HG03108 (cell line): ENCODE data around the gene DNAH8.
"Not testable (repeated sequence)": the region's sequence is repeated elsewhere in the genome, so short reads cannot be mapped to it uniquely, and the experiment has no call there.

Source experiments
- ATAC-seq: cut with Tn5 transposase; IDR thresholded peaks from one replicate; pipeline ENCODE4 v1.9.1; 2021; ENCODE audit warnings: moderate library complexity; ENCODE audit not compliant: unreplicated experiment

The DNAH8 gene

GRCh38 chr6:38897507-38897906 is 182.4 kb downstream of the DNAH8 start:
- no peak for ATAC-seq

DNA sequence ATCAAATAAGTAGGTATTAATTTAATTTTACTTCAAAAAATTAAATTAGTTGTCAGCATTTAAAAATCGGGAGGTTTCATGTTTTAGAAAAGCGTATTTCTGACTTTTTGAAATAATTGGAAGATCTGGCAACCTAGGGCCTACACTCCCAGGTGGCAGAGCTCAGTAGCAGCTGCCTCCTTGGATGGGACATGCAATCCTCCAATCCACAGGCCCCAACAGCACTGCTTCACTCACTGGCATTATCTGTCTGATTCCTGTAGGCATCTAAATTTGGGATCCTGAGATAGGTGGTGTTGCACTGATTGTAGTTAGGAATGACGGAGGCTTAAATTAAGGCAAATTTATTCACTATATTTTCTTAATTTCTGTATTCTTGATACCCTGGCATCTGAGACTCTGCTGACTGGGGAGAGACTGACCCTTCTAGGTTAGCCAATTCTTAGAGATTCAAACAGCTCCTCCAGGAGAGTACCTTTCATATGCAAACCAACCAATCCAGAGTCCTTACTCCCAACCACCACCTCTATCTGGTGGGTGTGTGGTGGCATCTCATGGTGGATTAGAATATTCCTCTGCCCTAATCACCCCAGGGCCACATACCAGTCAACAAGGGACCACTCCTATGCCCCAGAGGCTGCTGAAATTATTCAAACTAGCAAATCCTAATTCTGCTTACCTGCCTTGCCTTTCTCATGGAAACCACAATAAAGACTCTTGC is 186.9 kb downstream of the DNAH8 start:
- ATAC-seq = no peak

DNA sequence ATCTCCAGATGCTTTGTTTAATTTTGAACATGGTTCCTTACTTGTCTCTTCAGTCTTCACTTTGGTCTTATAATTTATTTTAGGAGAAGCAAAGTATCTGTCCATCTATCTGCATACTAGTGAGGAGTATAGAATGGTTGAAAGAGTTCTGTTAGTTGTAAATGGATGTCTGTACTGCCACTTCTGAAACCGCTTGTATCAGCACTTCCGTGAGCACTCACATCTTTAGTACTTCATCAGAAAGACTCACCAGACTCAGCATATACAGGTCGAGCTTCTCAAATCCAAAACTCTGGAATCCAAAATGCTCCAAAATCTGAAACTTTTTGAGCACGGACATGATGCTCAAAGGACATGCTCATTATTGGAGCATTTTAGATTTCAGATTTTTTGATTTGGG is 191.5 kb downstream of the DNAH8 start:
- no peak for ATAC-seq

DNA sequence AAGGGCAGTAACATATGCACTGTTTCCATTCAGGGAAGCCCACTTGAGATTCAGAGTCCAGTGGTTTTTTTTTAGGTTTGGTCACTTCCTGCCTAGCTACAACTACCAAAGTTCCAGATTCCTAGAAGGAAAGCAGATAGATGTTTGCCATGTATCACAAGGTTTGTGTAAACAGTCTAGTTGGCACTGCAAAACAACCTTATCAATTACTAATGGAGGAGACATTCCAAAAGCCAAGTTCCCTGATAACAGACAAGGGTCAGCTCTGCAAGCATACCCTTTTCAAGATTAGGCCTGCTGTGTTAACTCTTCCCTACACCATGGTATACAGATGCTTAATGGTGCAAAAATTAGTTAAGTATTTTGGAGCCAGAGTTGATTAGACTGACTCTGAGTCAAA is 192.2 kb downstream of the DNAH8 start:
- no peak for ATAC-seq

GRCh38 chr6:38909015-38909730 is 194.1 kb downstream of the DNAH8 start:
- ATAC-seq = no peak

DNA sequence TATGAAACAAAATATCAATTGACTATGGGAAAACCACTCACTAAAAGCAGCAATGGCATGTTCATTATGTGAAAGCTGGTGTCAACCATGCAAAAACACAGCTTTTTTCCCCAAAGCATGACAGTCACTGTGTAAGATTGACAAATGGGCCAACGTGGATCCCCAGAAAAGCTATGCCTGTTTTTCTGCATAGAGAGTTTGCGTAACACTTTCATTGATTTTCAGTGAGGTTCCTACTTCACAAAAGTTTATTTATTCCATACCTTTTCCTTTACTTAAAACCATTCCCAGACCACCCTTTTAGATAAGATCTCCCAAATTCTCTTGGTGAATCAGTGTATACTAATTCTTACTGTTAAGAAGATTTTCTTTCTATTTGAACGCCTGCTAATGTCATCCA is 195.1 kb downstream of the DNAH8 start:
- ATAC-seq = no peak

DNA sequence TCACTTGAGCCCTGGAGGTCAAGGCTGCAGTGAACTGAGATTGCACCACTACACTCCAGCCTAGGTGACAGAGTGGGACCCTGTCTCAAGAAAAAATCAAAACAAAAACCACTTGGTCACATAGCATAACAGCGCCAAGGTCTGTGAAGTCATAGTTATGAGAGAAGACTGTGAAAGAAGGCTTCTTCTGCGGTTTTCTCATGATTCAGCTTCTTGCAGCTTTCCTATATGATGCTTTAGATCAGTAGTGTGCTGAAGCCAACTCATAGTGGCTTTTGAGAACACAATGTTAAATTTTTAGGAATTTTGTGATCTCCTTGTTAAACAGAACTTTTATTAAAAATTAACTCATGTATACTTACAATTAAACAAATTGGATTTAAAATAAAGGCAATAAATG is 197.3 kb downstream of the DNAH8 start:
- ATAC-seq = no peak

DNA sequence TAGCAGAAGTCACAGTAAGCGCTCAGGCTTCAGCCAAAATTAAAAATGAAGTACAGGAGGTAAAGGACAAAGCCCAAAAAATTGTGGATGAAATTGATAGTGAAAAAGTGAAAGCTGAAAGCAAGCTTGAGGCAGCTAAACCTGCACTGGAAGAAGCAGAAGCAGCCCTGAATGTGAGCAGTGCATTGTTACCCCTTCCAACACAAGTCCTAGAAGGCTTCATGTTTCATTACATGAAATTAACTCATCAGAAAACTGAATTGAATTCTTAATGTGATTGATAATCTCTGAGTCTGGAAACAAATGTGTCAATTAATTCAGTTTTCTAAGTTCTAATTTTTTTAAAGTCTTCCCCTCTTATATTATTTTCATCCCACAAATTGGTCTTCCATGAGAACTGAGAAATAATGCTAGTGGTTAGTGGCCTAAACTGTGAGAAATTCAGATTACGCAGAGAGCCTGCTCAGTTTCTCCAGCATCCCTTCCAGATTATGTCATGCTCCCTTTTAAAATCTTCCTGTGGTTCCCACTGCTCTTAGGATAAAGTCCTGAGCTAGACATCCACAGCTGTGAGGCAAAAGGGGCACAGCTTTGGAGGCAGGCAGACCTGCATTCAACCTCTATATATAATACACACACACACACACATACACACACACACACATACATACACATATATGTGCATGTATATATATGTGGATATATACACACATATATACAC is 200.3 kb downstream of the DNAH8 start:
- ATAC-seq = no peak

- ATAC-seq = not testable (repeated sequence)
Measured at GRCh38 chr6:38921540-38921939, 206.4 kb downstream of the DNAH8 start.

DNA sequence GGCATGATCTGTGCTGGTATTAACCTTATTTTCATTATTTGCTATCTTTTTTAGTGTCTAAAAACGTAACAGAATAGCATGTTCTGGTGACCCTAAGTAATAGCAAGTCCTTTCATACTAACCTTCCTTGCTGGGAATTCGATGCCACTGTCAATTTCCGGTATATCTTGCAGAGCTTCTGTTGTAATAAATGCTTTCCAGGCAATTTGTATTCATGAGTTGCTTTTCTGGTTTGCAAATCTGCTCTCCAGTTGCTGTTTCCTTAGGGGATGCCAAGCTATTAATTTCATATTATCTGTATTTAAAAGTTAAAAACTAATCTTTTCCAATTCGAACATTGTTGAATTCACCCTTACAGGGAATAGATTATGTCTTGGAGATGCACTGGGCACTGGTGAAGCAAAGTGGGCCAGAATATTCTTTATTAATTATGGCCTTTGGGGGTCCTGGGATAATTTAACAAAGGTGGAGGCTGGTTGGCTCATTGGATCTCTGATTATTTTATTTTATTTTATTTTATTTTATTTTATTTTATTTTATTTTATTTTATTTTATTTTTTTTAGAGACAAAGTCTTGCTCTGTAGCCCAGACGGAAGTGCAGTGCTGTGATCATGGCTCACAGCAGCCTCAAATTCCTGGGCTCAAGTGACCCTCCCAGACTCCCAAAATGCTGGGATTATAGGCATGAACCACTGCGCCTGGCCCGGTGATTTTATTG is 209.8 kb downstream of the DNAH8 start:
- no peak for ATAC-seq

- no peak for ATAC-seq
Measured at GRCh38 chr6:38929560-38929959, 214.4 kb downstream of the DNAH8 start.

DNA sequence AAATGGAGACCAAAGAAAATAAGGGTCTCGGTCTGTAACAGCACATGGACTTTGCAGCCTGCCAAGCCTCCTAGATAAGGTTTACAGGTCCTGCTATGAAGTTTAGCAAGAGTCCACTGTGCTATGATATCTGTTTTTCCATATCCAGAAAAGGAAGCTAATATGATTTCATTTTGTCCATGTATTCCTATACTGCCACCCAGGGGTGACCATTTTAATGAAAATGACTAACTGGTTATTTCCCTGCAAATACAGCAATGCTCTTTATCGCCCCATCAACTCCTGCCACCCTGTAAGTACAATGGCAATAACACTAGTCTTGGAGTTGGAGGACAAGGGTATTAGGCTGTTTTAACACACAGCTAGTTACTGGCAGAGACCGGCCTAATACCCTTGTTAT is 218.3 kb downstream of the DNAH8 start:
- ATAC-seq = no peak

- ATAC-seq = no peak
Measured at GRCh38 chr6:38935051-38935450, 219.9 kb downstream of the DNAH8 start.

GRCh38 chr6:38937839-38938613 is 222.9 kb downstream of the DNAH8 start:
- no peak for ATAC-seq

DNA sequence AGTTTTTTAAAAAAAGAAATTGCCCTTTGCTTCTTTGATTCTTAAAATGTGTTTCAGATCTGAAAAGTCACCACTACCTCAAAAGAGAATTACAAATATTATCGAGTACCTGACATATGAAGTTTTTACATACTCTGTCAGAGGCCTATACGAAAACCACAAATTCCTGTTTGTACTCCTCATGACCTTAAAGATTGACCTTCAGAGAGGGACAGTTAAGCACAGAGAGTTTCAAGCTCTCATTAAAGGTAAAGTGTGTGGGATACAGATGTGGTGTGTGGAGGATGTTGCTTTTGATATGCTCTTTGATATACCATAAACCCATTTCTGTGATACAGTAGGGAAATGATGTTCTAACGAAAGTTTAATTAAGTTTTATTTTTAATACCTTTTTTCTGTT is 223.6 kb downstream of the DNAH8 start:
- no peak for ATAC-seq

- ATAC-seq = no peak
Measured at GRCh38 chr6:38942442-38942841, 227.3 kb downstream of the DNAH8 start.

DNA sequence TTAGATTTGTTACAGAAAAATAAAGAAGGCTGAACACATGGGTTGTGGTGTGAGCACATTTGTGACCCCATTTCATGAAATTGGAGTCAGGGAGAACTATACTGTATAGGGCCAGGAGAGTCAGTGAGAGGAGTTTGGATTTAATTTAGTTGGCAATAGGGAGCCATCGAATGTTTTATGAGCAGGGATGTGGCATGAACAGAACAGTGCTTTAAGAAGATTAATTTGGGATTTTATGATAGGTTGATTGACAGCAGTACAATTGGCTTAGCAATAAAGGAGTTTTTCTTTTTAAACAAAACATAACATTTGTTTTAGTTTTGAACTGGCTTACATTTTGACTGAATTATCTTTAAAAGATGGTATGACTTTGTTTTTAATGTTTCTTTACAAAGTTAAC is 227.9 kb downstream of the DNAH8 start:
- ATAC-seq = no peak

DNA sequence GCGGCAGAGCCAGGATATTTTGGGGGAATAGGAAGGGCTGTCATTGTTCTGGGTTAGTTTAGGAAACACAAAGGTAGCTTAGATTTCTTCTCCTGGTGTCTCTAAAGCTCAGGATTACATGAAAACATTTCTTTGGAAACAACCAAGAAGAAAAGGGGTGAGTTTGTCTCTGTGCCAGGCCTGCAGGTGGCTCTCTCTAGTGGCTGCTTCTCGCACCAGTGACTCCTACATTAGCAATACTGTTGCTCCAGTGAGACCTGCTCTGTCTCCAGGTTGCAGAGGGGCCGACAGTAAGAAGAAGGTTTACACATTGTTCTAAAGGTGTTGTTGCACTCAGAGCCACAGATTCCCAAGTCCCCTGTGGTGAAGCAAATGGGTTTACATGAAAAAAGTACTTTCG is 228.9 kb downstream of the DNAH8 start:
- no peak for ATAC-seq

DNA sequence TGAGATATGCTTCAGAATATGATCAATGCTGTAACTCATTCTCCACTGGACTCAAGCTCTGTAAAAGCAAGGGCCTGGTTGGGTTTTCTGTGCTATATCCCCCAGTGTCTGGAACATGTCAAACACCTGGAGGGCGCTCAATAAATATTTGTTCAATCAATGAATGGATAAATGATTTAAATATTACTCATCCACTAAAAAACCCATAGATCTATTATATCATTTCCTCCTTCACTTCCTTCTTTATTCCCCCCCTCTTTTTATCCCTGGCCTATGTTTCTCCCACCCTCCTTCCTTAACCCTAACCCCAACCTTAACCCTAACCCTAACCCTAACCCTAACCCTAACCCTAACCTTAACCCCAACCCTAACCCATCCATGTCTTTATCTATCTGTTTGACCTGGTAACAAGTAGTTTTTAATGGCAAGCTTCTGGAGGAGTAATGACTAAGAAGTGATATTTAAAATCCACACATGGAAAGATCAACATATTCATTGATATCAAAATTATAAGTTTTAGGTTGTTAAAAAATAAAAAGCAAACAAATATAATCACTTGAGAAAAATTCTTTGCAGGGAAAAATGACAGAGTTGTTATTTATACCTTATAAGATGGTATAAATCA is 229.7 kb downstream of the DNAH8 start:
- no peak for ATAC-seq

DNA sequence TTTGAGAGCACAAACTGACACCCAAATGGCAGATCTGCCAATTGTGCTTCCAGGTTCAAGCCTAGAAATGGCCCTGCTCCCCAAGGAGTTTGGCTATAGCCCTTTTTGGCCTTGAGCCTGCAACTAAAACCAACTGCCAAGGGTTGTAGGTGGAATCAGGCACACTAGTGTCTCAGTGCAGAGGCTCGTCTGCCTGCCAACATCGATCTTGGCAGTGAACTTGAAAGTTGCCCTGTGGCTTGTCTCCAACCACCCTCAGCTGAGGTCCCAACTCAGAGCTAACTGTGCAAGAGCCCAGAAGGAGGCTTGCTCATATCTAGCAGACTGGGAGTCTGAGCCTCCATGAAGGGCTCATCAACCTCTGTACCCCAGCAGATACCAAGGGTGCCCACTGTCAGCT is 240.8 kb downstream of the DNAH8 start:
- no peak for ATAC-seq
